NOMO-1 treated with DMSO at 0.1 percent for 48 hours (cell line): ENCODE results near the gene HIF1A.
A peak's percentile ranks its signal among the peaks of the same experiment; 100 is the strongest.

Source experiments
- DNase-seq: peaks from one replicate; lab custom pipeline; 2025; ENCODE audit not compliant: unreplicated experiment; lab: John Stamatoyannopoulos, UW

The HIF1A gene

DNA sequence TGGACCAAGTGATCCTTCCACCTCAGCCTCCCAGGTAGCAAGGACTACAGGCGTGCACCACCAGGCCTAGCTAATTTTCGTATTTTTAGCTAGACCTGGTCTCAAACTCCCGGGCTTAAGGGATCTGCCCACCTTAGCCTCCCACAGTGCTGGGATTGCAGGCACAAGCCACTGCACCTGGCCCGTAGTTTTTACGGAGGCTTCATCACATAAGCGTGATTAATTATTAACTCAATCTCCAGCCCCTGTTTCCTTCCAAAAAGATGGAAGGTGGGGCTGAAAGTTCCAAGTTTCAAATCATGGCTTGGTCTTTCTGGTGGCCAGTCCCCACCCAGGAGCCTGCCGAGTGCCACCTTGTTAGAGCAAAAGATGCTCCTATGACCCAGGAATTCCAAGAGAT lies 22.5 kb upstream of the HIF1A start:
- no peak for DNase-seq

DNA sequence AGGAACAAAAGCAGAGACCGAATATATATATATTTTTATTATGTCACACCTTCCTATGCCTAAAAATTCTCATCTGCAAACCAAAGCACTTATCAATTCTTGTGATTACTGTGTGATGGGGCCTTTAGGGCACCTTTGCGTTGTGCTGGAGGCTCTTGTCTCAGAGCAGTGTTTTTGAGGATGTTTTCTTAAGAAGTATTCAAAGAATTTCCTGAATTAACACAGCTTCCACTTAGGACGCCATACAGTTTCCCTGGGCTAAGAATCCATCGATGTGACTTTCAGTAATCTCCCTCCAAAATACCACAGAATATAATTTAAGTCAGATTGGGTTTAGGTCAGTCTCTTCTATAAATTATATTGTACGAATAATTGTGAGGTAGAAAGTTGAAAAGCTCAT lies 22.0 kb upstream of the HIF1A start:
- DNase-seq = no peak

DNA sequence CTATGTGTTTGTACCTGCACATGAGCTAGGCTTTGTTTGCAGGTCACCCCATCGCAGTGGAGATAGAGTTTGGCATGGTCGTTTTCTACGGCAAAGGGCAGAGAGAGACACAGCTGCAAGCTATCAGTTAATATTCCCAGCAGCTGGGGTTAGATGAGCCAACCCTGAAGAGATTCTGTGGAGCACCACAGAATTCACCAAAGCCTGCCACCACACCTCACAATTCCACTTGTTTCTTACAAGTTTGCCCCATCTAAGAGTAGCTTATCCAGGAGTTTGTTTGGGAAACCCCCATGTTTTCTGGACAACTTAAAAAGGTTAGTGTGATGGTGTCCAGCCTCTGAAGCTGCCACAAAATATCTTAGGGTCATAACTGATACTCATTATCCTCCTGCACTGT lies 20.0 kb upstream of the HIF1A start:
- DNase-seq = no peak

DNA sequence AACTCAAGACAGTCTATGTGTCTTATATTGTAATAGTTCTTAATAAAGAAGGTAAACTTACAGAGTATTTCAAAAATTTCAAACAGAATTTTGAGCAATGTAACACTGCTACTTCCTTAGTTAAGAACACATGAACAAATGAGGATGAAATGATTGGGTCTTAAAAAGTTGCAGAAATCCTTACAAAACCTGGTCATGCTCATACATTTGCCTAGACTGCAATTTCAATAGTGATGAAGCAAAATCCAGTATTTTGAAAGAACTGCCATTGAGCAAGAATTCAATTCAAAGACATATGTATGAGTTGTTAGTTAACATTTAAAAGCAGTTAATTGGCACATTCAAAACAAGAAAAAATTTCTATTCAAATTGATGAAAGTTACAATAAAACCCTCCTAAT lies 17.8 kb upstream of the HIF1A start:
- DNase-seq = peak; percentile 74

DNA sequence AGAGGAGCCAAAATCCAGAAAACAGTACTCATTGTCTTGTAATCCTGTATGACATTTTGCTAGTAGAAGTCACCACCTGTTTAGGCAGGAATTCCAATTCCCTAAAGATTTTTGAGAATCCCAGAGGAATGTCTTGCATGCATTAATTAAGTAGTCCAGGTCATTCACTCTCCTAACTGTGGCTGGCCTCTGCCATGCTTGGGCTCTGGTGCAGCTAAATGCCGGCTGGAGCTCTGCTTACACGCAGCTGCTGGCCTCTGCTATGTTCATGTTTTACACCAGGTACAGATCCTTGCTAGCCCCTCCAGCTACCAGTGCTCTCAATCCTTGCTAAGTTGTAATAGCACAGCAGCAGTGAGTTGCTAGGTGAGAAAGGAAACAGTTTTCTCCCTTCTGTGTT lies 16.3 kb upstream of the HIF1A start:
- DNase-seq = no peak

DNA sequence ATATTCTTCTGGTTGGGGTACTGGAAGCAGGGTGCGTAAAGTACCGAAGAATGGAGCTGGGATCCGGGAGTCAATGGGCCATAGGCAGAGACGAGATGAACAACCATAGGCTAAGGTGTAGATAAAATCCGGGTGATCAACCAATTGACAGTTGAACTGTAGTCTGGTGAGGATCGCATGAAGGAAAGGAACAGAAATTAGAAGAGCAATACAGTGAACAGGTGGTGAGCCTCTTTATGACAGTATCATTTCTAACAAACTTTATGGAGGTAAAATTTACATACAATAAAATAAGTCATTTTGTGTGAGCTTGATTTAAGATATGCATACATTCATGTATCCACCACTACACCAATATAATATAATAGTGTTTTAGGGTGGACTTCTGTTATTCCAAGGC lies 13.9 kb upstream of the HIF1A start:
- no peak for DNase-seq

DNA sequence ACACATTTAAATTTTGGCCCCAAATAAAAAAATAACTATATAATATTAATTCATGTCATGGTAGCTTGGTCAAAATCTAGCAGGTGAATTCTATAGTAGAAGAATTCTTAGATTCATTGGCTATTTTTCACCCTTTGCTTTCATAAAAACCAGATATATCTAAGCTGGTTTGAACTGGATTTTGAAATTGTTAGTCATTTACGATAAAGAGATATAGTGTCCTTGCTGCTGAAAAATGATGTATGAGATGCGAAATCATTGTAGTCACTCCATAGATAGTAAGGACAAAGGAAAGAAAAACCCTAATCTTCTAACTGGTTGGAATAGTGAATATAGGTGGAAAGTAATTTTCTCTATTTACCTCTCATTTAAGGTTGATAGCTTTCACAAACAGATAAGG lies 12.2 kb upstream of the HIF1A start:
- DNase-seq = no peak

DNA sequence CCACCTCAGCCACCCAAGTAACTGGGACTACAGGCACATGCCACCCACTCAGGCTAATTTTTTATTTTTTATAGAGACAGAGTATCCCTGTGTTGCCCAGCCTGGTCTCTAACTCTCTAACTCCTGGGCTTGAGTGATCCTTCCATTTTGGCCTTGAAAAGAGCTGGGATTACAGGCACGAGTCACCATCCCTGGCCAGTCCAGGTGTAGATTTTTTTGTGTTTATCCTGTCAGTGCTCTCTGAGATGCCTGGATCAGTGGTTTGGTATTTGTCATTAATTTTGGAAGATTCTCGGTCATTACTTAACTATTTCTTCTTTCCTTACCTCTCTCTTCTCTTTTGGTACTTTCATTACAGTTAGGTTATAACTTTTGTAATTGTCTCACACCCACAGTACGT lies 5.3 kb upstream of the HIF1A start:
- DNase-seq = no peak

DNA sequence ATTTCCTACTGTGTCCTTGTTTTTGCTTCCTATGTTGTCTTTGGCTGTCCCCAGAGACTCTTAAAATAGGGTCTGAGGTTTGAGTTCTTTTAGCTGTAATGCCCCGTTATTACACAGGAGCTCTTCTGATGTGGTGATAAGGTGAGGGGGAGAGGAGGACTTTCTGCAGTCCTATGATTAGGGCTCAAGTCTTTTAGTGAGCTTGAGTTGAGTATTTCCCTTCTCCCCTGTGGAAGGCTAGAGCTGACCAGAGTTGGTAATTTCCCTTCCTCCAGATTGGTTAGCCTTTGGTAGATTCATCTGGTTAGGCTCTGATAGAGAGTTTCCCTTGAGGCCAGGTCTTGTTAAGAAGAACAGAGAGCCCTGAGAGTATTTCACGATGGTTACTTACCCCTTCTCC lies 4.3 kb upstream of the HIF1A start:
- DNase-seq = no peak

DNA sequence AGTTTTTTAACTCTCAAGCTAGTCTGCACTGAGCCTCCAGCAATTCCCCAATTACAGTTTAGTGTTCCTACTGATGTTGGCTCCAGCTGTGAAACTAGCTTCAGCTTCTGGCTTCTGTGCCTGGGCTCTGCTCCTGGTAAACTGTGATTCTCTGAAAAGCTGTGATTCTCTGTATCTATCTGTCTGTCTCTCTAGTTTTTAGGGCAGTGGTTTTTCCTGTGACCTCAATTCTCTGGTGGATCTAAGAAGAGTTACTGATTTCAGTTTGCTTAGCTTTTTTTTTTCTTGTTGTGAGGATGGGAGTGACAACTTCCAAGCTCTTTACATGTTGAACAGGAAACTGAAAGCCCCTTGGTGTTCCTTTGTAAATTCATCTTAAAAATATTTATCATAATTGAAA lies 3.8 kb upstream of the HIF1A start:
- no peak for DNase-seq

DNA sequence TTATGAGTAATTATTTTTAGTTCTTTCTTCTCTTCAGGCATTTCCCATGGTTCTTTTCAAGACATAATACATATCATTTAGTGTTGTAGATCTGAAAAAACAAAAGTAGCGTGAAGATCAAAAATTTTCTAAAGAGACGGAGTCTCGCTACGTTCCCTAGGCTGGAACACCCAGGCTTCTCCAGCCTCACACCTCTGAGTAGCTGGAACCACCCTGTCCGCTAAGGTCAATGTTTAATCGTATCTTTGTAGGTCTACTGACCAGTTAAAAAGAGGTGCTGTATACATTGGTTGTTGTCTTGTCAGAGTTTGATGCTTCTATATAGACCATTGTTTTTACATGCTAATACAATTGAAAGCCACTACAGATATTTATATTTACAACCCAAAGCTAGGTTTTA lies 1.3 kb upstream of the HIF1A start:
- DNase-seq = no peak

DNA sequence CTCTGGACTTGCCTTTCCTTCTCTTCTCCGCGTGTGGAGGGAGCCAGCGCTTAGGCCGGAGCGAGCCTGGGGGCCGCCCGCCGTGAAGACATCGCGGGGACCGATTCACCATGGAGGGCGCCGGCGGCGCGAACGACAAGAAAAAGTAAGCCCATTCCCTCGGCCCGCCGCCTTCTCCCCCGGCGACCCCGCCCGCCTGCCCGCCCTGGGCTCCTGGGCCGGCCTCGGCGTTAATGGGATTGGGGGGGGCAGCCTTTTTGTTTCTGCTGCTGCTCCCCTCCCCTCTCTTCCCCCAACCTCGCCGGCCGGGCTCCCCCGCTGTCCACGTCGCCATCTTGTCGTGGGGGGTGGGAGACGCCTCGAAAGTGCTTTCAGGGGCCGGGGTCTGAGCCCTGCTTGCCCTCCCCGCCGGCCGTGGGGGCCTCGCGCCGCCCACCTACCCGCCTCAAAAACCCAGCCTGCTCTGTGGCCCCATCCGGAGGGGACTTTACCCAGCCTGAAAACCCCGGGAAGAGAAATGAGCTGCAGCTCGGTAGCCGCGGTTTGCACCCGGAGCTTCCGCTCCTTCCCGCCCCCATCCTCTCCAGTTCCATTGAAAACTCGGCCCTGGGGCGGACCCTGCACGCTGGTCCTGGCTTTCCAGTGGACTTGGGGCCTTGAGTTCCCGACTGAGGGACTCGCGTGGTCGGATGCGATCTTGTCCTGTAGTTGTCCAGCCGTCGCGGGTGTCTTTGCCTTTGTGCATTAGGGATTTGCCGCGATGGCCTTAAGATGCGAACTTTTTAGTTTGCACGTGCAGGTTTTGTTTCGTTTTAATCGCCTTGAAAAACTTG lies 598 bp downstream of the HIF1A start:
- peak; percentile 33 for DNase-seq

DNA sequence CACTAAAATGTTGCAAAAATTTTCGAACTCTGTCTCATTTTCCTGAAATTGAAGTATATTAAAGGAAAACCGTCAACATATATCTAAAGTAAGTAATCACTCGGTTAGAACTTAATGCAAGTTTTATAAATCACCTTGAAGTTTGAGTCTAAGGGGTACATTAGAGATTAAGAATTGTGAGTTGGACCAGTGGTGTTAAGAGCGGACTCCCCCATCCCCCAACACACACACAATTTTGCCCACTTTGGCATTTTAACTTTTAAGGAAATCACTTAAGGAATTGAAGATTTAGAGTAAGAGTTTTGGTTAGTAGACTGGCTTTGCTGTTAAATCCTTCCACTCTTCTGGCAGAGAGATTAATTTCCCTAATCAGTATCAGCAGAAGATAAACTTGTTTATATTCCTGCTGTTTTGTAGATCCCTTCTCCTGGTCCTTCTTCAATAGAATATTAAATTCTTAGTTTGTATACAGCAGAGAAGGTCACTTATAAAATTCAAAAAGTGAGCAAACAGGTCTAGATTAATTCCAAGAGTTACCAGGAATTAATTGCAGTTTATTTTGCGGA lies 1.5 kb downstream of the HIF1A start:
- peak; percentile 22 for DNase-seq

DNA sequence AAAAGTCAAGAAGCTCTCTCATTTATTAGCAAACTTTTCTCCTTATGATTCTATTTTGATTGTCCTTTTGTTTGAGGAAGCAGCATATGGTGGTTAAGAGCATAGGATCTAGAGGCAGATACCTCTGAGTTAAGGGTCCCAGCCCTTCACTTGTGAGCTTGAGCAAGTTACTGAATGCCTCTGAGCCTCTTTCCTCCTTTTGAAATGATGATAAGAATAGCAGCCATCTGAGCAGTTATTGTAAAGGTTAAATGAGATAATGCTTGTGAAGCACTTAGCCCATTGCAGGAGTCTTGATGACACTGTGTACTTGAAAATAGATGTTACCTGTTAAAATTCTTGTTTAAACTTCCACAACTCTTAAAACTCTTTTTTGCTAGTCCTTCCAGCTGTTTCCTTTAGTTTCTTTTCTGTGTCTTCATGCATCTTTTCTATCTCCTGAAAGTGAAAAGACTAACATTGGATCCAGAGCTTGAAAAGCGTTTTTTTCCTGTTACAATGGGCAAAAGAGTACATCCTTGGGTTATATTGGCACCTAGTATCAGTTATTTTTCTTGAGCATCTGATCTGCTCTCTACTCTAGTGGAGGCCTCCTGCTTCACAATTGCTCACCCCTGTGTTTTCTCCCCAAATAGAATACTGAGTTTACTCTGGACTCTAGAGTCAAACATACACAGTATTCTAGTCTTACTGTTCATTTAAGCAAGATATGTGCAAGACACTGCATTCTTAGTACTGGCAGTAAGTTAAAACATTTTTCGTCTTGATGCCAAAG lies 3.1 kb downstream of the HIF1A start:
- peak; percentile 35 for DNase-seq

DNA sequence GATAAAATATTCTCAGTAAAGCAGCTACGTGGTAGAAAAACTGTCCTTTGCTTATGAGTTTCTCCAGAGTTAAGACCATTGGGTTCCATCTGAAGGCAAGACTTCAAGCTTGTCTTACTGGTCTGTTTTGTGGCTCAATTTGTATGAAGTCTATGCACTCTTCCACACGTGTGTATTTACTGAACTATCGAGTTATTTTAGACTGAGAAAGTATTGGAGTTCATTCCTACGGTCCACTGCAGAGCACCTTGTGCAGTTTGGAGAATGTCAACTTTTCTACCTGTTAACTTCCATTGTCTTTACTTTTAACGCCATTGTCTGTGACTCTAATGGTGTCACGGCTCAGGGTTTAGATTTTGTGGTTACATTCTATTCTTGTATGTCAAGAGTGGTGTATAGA lies 3.7 kb downstream of the HIF1A start:
- no peak for DNase-seq

DNA sequence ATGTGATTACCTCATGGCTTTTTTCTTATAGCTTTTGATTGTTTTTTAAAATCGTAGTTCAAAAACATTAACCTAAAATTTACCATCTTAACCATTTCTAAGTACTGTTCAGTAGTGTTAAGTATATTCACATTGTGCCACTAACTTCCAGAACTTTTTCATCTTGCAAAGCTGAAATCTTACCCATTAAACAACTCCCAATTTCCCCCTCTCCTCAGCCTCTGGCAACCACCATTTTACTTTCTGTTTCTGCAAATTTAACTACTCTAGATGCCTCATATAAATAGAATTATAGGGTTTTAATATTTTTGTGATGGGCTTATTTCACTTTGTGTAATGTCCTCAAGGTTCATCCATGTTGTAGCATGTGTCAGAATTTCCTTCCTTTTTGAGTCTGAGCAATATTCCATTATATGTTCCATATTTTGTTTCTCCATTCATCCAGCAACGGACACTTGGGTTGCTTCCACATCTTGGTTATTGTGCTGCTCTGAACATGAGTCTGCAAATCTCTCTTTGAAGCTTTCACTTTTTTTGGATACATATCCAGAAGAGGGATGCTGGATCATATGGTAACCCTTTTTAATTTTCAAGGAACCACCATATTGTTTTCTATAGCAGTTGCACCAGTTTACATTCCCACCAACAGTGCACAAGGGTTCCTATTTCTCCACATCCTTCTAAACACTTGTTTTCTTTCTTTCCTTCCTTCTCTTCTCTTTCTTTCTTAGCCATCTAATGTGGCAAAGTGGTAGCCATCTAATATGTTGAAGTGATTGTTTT lies 5.0 kb downstream of the HIF1A start:
- DNase-seq = no peak

DNA sequence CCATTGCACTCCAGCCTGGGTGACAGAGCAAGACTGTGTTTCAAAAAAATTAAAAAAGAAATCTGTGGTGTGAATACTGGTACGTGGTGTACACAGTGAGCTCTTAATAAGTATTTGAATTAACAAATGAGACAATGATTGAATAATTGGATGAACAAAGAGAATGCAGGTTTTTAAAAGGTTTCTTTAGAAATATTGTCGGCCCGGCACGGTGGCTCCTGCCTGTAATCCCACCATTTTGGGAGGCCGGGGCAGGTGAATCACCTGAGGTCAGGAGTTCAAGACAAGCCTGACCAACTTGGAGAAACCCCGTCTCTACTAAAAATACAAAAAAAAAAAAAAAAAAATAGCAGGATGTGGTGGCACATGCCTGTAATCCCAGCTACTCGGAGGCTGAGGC lies 6.6 kb downstream of the HIF1A start:
- no peak for DNase-seq

DNA sequence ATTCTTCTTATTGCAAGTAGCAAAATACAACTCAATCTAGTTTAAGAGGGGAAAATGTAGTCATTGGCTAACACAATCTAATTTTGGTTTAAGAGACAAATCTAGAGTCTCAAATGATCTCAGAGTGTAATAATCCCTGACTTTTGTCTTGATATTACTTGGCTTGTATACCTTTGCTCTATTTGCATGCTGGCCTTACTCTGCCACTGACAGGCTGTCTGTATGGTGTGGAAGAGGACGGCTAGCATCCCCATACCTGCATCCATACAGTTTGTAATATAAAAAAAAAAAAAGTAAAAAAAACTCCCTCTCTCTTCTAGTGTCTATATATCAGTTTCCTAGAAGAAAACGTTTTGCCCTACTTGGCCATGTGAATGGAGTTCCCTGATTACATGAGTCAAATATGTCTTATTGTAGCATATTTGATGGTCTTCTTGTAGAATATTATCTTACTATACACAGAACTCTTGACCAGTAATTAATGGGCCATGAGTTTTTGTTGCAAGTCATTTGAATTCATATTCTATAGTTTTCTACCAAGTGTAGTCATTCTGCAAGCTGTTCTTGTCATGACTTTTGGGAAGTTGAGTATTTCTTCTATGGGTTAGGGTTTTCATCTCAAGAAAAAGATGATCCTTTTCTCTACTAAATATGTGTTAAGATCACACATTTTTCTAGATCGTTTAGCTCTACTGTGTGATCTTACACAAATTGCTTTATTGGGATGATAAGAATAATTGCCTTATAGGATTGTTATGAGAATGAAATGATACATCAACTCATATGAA lies 8.2 kb downstream of the HIF1A start:
- no peak for DNase-seq

DNA sequence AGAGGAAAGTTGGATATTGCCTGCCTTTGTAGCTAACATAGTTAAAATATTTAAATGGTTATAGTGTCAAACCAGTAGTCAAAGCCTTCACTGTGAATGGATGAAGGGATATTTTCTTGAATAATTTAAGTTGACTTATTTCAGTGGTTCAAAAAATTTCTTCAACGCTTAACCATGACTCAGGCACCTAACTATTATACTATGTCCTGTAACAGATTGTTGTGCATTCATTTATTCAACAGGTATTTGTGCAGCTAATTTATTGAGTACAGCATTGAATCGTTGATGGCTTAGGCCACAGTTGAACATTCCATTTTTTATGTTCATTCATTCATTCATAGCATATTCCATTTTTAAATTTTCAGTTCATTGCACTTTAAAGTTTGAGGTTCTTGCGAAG lies 9.2 kb downstream of the HIF1A start:
- no peak for DNase-seq

DNA sequence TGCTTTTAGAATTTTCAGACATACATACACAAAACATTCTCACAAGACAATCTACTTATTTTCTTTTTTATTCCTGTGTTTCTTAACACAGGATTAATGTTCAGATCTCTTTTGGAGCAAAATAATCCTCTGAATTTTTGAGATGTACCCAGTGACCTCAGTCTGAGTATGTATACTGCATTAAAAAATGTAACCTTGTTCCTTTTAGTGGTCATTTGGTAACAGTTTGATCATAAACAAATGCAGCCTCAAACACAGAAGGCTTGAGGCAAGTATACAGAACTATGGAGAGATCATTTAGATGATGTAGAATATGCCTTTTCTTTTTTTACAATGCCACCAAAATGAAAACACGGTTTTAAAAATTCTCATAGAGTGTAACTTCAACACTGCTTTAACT lies 9.7 kb downstream of the HIF1A start:
- DNase-seq = no peak
